HS-27A (cell line): Measurements from ENCODE around the gene ANO9.
"Not testable (repeated sequence)": the region's sequence is repeated elsewhere in the genome, so short reads cannot be mapped to it uniquely, and the experiment has no call there.

Experiments used
- DNase-seq: peaks from one replicate; pipeline ENCODE4 v3.0.0-alpha.2; 2012; ENCODE audit warnings: low read depth, missing footprints

Gene ANO9

GRCh38 chr11:471468-472145 is 29.8 kb upstream of the ANO9 start:
- DNase-seq, result no peak

DNA sequence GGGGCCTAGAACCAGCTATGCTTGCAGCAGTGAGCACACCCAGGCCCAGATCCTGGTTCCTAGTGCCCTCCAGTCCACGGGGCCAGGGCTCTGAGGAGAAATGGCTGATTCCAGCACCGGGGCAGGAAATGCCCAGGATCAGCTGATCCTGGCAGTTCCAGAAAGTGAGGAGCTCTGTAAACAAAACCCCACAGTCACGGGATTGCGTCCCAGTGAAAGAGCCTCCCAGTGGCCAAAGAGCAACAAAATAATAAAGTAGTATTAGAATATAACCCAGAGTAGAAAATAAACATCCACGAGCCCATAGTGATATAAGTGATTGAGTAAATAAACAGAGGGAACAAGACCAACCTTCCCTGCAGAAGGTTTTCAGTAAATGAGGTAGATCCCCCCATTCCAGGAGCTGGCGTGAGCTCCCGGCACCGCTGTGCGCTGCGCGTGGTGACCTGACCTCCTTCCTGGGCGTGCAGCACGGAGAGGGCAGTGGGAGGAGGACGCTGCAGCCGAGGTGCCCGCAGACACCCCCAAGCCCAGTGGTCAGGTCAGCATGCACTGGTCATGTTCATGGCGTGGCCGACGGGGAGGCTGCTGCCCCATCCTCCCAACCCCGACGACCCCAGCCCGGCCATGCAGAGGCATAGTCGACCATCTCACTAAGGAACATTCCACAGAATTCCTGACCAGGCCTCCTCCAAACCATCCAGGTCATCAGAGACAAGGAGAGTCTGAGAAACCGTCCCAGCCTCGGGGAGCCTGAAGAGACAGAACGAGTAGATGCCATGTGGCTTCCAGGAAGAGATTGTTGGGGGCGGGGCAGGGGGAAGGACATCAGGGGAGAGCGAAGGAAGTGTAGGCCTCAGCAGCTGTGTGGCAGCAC is 28.1 kb upstream of the ANO9 start:
- DNase-seq, result no peak

DNA sequence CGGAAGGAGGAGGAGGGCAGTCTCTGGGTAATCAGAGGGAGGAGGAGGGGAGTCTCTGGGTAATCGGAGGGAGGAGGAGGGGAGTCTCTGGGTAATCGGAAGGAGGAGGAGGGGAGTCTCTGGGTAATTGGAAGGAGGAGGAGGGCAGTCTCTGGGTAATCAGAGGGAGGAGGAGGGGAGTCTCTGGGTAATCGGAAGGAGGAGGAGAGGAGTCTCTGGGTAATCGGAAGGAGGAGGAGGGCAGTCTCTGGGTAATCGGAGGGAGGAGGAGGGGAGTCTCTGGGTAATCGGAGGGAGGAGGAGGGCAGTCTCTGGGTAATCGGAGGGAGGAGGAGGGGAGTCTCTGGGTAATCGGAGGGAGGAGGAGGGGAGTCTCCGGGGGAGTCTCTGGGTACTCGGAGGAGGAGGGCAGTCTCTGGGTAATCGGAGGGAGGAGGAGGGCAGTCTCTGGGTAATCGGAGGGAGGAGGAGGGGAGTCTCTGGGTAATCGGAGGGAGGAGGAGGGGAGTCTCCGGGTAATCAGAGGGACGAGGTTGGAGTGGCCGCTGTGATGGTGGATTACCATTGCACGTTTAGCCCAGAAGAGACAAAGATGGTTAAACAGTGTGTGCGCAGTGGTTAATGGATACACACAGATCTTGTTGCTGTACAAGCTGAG is 27.3 kb upstream of the ANO9 start:
- DNase-seq, result not testable (repeated sequence)

DNA sequence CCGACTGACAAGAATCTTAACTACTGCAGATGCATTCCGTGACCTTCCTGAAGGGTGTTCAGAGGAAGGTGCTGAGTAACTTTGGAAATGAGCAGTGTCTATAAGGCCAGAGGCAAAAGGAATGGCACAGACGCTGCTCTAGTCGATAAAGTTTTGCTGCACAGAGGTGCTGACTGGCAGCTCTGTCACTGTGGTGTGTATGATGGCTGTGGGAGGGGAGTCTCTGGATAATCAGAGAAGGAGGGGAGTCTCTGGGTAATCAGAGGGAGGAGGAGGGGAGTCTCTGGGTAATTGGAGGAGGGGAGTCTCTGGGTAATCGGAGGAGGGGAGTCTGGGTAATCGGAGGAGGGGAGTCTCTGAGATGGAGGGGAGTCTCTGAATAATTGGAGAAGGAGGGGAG is 26.7 kb upstream of the ANO9 start:
- no peak for DNase-seq

DNA sequence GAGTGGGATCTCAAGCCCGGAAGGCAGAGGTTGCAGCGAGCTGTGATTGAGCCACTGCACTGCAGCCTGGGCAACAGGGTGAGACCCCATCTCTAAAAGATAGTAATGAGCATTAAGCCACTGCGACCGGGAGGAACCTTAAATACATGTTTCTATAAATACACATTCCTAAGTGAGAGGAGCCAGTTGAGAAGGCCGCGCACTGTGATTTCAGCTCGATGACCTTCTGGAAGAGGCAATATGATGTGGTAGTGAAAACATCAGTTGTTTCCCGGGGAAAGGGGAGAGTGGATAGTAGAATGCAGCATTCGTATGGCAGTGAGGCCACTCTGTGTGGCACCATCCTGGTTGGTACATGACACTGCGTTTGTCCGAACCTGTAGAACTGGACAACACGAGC is 26.2 kb upstream of the ANO9 start:
- no peak for DNase-seq

GRCh38 chr11:465896-466530 is 24.2 kb upstream of the ANO9 start:
- no peak for DNase-seq

GRCh38 chr11:464316-464715 is 22.5 kb upstream of the ANO9 start:
- no peak for DNase-seq

- DNase-seq, result no peak
These were observed 20.5 kb upstream of the ANO9 start for GRCh38 chr11:462107-462890.

- no peak for DNase-seq
These were observed 19.8 kb upstream of the ANO9 start for GRCh38 chr11:461626-462025.

GRCh38 chr11:460331-461199 is 18.8 kb upstream of the ANO9 start:
- DNase-seq, result no peak

GRCh38 chr11:459511-460220 is 17.9 kb upstream of the ANO9 start:
- DNase-seq, result no peak

DNA sequence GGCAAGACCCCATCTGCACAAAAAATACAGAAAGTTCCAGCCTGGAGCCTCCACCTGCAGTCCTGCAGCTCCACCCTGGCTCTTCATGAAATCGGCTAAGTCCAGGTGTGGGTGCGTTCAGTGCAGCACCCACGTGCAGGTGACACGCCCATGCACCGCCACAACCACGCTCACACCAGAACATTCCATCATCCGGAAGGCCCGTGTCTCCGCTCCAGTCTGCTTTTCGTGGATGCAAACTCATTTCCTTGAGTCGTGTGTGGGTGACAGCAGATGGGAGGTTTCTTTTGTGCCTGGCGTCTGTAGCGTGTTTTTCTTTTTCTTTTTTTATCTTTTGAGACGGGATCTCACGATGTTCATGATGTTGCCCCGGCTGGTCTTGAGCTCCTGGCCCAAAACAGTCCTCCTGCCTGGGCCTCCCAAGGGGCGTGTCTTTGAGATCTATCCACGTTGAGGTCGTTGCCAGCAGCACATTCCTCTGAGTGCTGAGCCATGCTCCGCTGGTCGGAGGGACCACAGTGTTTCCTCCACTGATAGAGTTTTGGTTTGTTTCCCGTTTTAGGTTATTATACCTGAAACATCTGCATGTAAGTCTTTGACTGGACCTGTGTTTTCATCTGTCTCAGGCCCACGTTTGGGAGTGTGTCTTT is 15.4 kb upstream of the ANO9 start:
- DNase-seq, result no peak

DNA sequence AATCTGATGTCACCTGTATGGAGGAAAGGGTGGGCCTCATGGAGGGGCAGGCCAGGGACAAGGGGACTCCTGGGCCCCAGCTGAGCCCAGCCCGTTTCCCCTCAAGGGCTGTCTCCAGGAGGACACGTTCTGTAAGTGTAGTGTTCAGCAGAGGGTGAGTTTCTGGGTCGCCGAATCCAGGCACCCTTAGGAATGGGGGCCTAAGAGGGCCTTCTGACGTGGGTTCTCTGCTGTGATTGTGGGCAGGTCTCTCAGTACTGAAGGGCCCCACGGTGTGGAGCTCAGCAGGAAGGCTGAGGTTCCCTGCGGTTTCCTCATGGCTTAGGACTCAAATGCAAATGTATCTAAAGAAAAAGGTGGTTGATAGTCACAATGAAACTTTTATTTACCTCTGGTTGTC is 14.7 kb upstream of the ANO9 start:
- no peak for DNase-seq

DNA sequence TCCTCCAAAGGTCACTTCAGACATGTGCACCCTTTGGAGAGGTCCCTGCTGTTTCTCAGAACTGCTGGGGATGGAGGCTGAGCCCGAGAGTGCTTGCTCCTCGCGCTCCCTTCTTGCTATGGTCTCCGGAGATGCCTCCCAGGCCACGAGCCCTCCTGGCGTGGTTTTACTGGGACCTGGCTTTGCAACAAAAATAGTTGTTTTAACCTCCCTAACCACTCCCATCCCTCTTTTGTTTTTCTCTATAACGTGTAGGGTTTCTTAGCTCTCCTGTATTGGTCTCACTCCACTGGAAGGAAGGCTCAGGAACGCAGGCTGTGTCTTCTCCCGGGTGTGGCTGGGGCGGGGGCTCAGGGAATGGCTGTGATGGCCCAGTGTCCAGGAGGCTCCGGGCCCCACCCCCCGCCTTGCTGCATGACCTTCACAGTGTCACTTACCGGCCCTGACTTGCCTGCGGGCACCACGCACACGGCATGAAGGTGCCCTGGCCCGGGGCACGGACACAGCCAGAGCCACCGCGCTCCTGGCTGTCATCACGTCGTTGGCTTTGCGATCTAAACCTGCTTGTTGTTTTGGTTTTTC is 13.8 kb upstream of the ANO9 start:
- DNase-seq, result no peak

- no peak for DNase-seq
These were observed 13.2 kb upstream of the ANO9 start for GRCh38 chr11:454801-455565.

DNA sequence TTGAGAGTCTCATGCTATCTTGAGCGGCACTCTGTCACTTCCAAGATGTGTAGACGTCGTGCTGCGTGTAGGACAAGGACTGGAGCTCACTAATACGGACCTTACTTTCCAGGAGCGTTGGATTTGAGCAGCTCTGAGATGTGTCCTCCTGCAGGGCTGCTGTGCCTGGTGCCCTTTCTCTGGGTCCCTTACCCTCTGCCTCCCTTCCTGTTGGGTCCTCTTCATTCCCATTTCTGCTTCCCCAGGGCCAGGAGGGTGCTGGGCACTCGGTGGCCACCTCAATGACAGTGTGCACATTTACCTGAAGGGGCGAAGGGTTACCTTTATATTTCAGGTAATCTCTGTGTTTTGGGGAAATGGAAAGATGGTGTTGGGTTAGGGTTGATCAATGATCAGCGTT is 12.2 kb upstream of the ANO9 start:
- no peak for DNase-seq

- no peak for DNase-seq
These were observed 11.8 kb upstream of the ANO9 start for GRCh38 chr11:453564-453963.

DNA sequence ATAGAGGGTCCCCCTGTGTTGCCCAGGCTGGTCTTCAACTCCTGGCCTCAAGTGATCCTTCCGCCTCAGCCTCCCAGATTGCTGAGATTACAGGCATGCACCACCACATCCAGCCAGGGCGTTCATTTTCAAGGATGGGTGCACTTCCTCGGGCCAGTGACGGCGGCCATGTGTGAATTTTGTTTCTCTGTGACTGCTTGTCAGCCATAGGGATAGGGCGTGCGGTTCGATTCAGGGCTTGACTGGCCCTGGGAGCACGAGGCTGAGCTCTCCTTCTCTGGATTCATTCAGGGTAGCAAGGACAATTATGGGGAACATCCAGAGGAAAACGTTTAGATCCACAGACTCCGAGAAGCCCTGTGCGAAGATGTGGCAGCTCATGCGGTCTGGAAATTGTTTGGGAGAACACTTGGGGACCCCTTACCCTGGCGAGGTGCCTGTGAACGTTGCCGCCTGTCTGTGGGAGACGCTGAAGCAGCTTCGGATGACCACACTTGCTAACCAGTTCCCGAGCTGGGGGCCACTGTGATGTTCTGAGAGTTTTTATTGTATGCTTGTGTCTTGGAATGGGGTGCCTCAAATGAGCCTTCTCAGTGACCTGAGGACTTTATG is 11.2 kb upstream of the ANO9 start:
- DNase-seq, result no peak
